H1 (cell line): Measurements from ENCODE around the gene FAM3B. TPM values are rescaled to one million over a fixed set of nuclear protein-coding genes. Genes with fewer than 3 reads are reported as not detected.

ENCODE experiments used
- BRCA1 ChIP-seq: IDR thresholded peaks from 2 replicates; pipeline ENCODE4 v1.6.1; 2012; ENCODE audit warnings: low read depth, low read length, improper control_type of control experiment
- RNF2 ChIP-seq: fragments of 200-900, 300-1000 bp; sonication (generic); IDR thresholded peaks from 2 replicates; pipeline ENCODE4 v1.7.1; 2016; ENCODE audit warnings: borderline replicate concordance, low read depth, mild to moderate bottlenecking, antibody characterized with exemption, low read length; ENCODE audit not compliant: poor library complexity, severe bottlenecking; ENCODE audit errors: missing control alignments
- polyA plus RNA-seq, 7 experiments: library from polyadenylated mRNA; depleted of rRNA in 3 of 7; stranded (reverse) in 5 of 7; unstranded in 2 of 7; fragments of >200 nt in 5 of 7; fragments of 200-250 nt in 2 of 7; gene quantifications; 1 replicate in 5 of 7; 2 replicates in 1 of 7; 4 replicates in 1 of 7; pipeline versions ENCODE4 v1.2.1 to v1.2.3, GENCODE V29; 2011 to 2013; ENCODE audit warnings: missing spikeins in 2 of 7, mixed read lengths in 2 of 7
- total RNA-seq: library from RNA; stranded (reverse); fragmentation: NEBNext Ultra II Directional; extraction: Animal tissue kit (Norgen Biotek cat#: 25700); gene quantifications from 2 replicates; pipeline ENCODE4 v1.2.1, GENCODE V29; 2021

The FAM3B gene
- total and polyA plus RNA-seq, 2 of the 8 experiments (the other 6 are each of a cell fraction or from before 2014, with no cell fraction given), result 2.0 TPM

DNA sequence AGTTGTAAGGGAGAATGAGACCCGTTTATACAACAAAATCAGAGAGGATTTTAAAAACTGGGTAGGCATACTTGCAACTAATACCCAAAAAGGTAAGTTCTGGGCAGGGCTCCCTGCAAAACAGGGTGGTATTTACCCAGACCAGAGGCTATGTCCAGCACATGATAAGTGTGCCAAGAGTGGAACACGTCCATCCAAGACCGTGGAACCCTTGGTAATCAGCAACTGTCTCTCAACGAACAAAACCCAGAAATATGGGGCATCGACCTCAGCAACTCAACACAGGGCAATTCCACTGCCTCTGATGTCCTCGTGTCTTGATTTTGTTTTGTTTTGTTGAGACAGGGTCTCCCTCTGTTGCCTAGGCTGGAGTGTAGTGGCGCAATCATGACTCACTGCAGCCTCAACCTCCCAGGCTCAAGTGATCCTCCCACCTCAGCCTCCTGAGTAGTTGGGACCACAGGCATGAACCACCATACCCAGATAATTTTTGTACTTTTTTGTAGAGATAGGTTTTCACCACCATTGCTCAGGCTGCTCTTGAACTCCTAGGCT lies 82.7 kb downstream of the FAM3B start (continued):
- TF ChIP-seq RNF2, result no peak
- TF ChIP-seq BRCA1, result no peak
